CD4-positive, alpha-beta T cell treated with Interferon alpha-2 for 1 hour (primary cell): ENCODE measurements around the gene ANKRD44.
"Not testable (repeated sequence)": the region's sequence is repeated elsewhere in the genome, so short reads cannot be mapped to it uniquely, and the experiment has no call there.

ENCODE experiments used
- DNase-seq, 2 donors: peaks; one replicate each; pipeline ENCODE4 v3.0.0-alpha.2; 2020 to 2022

ANKRD44 gene

GRCh38 chr2:197071213-197071612 lies 239.4 kb downstream of the ANKRD44 start:
- no peak for DNase-seq

GRCh38 chr2:197069958-197070357 lies 240.6 kb downstream of the ANKRD44 start:
- DNase-seq: no peak

- DNase-seq: peak; percentile 23 to 43
Observed at GRCh38 chr2:197062574-197062973, 248.0 kb downstream of the ANKRD44 start.

- DNase-seq: no peak
Observed at GRCh38 chr2:197059477-197059876, 251.1 kb downstream of the ANKRD44 start.

GRCh38 chr2:197058777-197059300 lies 251.7 kb downstream of the ANKRD44 start:
- no peak for DNase-seq

- no peak for DNase-seq
Observed at GRCh38 chr2:197057959-197058358, 252.6 kb downstream of the ANKRD44 start.

GRCh38 chr2:197055045-197055444 lies 255.5 kb downstream of the ANKRD44 start:
- DNase-seq: no peak

- DNase-seq: no peak
Observed at GRCh38 chr2:197054437-197054836, 256.1 kb downstream of the ANKRD44 start.

- DNase-seq: peak in 1 of 2 donors; percentile 24
Observed at GRCh38 chr2:197052356-197052755, 258.2 kb downstream of the ANKRD44 start.

GRCh38 chr2:197045115-197045514 lies 265.5 kb downstream of the ANKRD44 start:
- DNase-seq: no peak

GRCh38 chr2:197042739-197043196 lies 267.8 kb downstream of the ANKRD44 start:
- DNase-seq: no peak

GRCh38 chr2:197037863-197038398 lies 272.6 kb downstream of the ANKRD44 start:
- no peak for DNase-seq

GRCh38 chr2:197035002-197035401 lies 275.6 kb downstream of the ANKRD44 start:
- no peak for DNase-seq

GRCh38 chr2:197034292-197034691 lies 276.3 kb downstream of the ANKRD44 start:
- no peak for DNase-seq

- DNase-seq: no peak
Observed at GRCh38 chr2:197033222-197033621, 277.4 kb downstream of the ANKRD44 start.

GRCh38 chr2:197031803-197032202 lies 278.8 kb downstream of the ANKRD44 start:
- DNase-seq: no peak

- DNase-seq: no peak
Observed at GRCh38 chr2:197030090-197030489, 280.5 kb downstream of the ANKRD44 start.

- no peak for DNase-seq
Observed at GRCh38 chr2:197028633-197029032, 281.9 kb downstream of the ANKRD44 start.

GRCh38 chr2:197028230-197028629 lies 282.4 kb downstream of the ANKRD44 start:
- DNase-seq: no peak

- no peak for DNase-seq
Observed at GRCh38 chr2:197024206-197024605, 286.4 kb downstream of the ANKRD44 start.

GRCh38 chr2:197020921-197021320 lies 289.7 kb downstream of the ANKRD44 start:
- DNase-seq: not testable (repeated sequence)

- DNase-seq: no peak
Observed at GRCh38 chr2:197013098-197013497, 297.5 kb downstream of the ANKRD44 start.

GRCh38 chr2:197011801-197012641 lies 298.6 kb downstream of the ANKRD44 start:
- DNase-seq: peak; percentile 16 to 59

- no peak for DNase-seq
Observed at GRCh38 chr2:197011021-197011417, 299.6 kb downstream of the ANKRD44 start.
